GM21619 (cell line): ENCODE results near the gene PEPD.

Source experiments
- ATAC-seq: cut with Tn5 transposase; IDR thresholded peaks from one replicate; pipeline ENCODE4 v1.9.1; 2021; ENCODE audit not compliant: unreplicated experiment

Gene PEPD

DNA sequence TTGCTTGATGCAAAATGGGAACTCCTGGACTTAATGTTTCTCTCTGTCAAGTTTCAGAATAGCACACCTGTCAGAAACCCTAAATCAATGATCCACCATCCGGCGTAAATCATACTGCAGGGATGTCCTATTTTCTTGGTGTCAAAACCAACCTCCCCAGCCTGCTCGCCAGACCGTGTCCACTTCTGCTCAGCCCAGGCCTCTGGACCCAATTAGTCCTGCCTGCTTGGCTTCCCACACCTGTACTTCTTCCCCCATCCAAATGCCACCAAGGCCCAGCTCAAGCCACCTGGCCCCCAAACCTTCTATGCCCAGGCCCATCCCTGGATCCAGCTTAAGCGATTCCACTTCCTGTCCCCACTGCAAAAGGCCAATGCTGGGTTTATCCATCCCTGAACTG, 25.1 kb upstream of the PEPD start:
- ATAC-seq = no peak

DNA sequence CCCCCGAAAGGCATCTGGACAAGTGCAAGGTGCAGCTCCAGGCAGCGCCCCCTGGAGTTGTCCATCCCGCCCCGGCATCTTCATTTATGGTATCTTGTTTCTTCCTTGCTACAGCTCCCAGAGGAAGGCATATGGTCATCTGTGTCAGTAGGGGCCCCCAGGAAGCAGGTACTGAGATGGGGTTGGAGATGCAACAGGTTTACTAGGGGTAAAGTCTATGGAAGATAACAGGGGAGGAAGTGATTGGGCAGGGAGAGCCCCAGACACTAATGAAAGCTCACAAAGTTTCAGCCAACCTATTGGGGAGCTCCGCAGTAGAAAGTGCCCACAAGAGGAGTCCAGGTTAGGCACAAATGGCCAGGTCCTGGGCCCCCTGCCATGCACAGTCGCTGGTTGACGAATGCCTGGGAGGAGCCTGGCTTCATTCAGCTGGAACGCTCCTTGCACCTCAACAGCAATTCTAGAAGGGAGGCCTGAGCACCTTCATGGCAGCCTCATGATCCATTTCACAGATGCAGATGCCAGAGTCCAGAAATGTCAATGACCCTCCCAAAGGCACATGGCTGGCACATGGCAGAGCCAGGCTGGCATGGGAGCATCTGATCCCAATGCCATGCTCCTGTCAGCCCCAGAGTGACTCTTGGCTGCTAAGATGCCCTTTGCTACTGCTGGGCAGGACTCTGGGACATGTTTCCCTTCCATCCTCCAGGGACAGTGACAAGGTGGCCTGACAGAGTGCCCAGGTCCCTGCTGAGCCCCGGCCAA, 23.8 kb upstream of the PEPD start:
- ATAC-seq = no peak

DNA sequence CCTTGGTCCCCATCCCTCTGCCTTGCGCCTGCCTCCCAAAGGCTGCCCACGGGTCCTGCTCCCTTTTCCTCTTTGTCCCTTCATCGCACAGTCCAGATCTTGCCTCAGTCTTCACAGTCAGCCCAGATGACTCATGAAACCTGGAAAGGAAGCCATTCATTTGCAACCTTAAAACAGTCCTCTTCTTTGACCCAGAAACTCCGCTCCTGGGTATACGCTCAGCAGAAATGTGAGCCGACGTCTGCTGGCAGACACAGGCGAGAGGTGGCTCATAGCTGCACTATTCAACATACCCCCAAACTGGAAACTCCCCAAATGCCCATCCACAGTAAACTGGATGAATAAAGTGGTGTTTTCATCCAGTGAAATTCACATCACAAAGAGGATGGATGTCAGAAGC, 13.6 kb upstream of the PEPD start:
- ATAC-seq = no peak

DNA sequence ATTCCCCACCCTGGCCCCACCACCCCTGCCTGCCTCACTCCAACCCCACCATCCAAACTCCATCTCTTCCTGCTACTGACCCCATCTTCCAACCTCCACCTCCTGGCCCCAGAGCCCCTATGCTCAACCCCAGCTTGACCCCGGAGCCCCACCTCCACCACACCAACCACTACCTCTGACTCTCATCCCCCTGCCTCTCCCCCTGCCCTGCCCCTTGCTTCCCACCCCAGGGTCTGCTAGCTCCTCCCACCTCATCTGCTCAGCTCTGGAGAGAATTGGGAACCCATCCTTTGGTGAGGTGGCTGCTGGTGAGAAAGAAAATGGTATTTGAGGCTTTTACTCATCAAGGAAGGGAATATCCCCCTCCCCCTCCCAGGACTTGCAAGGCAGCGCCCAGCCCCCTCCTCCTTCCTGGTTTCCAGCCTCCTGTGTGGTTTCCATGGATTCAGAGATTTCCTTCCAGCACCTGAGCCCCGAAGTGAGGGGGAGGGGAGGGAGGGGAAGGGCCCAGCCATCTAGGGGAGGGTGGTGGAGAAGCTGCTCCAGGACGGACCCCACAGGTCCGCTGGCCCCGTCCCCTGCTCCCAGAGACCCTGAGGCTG, 11.4 kb upstream of the PEPD start:
- no peak for ATAC-seq

DNA sequence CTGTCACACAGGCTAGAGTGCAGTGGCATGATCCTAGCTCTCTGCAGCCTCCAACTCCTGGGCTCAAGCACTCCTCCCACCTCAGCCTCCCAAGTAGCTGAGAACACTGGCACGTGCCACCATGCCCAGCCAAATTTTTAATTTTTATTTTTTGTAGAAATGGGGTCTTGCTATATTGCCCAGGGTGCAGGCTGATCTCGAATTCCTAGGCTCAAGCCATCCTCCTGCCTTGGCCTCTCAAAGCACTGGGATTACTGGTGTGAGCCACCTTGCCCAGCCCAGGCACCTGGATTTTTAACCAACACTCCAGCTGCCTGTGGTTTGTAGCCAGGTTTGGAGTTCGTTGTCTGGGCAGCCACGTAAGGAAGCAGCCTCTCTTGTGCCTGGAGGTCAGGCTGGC, 9.3 kb upstream of the PEPD start:
- ATAC-seq = no peak

DNA sequence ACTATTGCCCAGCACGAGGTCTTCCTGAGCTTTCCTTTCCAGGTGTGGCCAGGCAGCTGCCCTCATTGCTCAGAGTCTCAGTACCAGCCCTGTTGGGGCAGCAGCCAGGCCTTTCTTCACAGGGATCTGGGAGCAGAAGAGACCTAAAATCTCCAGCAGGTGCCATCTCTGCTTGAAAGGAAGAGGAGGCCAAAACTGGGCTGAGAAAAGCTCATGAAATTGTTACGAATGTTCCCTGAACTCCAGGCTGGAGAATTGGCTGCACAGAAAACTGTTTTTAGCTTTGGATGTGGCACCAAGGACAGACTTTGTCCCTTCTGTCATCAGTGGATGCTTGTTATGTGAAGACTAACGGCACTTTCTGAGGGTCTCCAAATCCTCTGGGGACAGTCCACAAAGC, 8.7 kb upstream of the PEPD start:
- no peak for ATAC-seq

DNA sequence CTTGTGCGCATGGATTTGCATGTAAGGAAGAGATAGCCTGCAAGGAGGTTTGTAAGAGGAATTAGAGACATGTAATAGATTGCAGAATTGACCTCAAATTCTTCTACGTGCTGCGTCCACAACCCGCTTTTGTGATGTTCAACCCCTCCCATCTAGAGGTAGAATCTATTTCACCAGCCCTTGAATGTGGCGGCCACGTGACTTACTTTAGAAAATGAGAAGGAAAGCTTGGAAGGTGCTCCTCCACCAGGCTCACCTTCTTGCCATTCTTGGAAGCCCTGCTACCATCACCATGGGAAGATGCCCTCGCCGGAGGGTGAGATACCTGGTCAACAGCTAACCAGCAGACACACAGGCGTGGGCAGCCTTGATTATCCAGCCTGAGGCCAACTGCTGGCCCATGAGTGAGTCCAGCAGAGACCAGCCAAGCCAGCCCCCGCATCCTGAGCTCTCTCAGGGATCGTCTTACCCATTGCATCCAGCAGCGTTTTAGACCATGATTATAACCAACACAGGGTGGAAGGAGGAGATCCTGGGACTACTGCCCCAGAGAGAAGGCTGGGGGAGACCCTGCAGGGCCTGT, 7.6 kb upstream of the PEPD start:
- no peak for ATAC-seq

DNA sequence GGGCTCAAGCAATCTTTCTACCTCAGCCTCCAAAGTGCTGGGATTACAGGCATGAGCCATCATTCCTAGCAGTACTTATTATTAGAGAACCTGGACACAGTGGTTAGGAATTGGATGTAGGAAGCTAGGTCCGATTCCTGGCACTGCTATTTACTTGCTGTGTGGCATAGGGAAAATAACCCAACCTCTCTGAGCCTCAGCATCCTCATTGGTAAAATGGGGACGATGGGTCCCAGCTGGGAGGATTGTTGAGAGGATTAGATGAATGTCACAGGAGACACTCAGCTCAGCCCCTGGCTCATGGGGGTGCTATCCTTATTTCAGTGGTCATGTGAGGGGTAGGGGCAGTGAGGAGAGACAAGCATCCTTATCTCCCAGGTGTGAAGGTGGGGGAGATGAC, 6.8 kb upstream of the PEPD start:
- no peak for ATAC-seq

DNA sequence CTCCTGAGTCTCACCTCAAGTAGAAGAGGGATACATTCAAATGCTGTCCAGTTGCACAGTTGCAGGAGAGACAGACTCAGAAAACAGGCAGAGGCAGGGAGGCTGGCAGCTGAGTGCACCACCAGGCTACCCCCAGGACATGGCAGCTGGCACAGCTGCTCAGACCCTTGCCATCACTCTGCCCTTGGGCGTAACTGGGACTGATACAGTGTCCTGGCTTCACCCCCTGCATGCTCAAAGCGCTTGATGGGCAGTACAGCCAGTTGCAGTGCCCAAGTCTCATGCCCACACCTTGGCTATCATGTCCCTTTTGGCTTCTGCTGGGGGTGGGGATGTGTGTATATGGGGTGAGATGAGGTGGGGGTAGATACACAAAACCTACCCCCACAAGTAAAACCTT, 5.5 kb upstream of the PEPD start:
- no peak for ATAC-seq

DNA sequence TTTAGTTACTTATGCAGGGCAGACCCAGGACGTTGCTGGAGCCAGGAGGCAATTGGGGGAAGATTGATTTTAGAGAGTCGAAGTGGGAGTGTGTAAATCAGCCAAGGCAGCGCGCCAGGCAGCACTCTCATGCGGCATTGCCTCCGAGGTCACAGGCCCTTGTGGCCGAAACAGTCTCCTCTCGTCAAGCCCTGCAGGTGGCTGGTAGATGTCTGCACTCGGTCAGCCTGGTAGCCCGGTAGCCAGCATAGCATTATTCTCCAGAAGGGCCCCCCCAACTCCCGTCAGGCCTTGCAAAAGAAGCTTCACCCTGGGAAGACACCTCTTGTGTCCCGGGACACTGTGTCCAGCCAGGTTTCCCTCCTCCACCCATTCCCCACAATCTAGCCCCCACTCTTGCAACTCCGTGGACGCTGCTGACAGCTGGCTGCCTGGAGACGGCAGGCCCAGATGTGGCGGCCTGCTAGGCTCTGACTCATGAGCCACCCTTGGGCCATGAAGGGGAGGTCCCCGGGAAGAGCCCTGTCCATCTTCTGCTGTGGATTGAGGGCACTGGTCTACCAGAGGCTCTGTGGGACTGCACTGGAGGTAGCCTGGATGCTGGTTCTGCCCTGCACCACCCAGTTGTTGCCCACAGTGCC, 2.6 kb upstream of the PEPD start:
- no peak for ATAC-seq

DNA sequence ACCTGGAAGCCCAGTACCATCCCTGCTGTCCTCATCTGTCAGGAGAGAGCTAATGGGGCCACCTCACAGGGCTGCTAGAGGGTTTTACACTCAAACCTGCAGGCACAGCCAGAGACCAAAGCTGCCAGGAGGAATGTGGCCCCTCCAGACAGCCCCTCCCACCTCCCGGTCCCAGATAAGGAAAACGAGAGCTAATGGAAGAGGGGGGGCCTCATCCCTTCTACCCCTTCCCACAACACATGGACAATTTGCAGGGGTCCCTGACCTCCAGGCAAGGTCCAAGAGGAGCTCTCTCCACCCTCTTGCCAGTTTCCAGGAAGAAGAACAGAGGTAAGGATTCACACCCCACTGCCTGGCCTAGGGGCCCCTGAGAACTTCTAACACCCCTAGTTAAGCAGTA, 1.6 kb upstream of the PEPD start:
- ATAC-seq = no peak

DNA sequence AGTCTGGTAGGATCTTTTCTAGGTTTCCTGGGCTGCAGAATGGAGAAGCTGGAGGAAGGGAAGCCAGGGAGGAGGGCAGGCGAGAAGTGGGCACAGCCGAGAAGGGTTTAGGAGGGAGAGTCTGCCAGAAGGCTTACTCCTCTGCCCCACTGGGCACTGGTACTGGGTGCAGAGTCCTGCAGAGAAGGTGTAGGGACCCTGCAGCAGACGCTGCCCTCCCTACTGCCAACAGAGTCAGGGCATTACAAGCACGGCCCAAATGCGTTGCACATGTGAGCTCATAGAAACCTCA, 726 bp upstream of the PEPD start:
- no peak for ATAC-seq

DNA sequence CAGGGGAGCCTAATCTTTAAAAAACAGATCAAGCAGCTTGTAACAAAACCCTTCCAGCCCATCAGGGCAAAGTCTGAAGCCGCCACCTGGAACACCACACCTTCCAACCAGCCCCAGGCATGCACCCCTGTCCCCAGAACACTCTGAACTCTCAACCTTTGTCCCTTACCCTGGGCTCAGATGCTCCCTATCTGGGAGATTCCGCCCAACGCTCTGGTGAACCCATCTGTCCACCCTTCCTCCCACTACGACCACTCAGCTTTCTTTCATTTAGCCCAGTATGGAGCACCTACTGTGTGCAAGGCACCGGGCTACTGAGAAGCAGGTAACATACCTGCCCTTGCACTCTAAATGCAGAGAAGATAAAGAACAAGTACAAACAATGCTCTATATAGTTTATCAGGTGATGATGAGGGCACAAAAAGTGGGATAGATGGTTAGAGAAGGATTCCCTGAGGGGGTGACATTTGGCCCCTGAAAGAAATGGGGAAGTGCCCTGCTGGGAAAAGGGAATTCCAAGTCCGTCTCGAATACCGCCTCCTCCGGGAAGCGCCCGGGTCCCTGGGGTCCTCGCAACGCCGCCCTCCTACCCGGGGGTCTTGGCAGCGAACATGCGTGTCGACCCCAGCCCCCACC, 629 bp downstream of the PEPD start:
- ATAC-seq = no peak

DNA sequence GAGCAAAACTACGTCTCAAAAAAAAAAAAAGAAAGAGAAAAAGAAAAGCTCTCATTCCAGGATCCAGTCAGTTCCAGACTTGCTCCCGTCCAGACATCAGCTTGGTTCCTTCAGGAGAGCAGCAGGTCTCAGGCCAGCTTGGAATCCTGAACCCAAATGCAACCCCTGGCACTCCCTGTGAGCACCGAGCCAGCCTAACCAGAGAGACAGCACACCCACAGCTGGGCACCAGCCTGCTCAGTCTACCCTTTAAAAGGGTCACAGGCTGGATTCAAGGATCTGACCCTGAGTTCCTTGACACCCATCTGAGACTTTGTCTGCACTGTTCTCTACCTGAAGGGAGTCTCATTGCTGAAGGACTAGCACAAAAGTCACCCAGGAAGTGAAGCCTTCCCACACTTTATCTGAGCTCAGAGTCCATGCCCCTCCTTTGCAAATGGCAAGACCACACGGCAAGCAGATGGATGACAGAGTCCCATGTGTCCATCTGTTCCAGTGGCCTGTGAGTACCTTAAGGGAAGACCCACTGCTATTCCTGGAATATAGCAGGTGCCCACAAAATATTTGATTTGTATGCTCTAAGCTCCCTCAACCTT, 1.4 kb downstream of the PEPD start:
- no peak for ATAC-seq

DNA sequence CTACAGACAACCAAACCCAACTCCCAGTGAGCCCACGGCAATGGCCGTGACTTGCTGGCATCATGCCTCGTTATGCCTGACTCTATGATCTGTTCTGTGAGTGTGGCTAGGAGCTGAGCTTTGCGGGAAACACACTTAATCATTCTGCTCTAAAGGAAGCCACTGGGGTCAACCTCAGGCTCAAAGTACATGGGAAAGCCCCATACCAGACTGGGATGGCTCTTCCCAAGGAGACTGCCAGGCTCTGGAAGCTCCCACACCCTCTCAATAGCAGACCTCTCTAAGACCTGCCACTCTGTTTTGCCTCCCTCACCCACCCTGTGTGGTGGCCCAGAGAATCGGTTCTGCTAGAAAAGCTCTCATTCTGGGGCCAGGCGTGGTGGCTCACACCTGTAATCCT, 2.2 kb downstream of the PEPD start:
- no peak for ATAC-seq

DNA sequence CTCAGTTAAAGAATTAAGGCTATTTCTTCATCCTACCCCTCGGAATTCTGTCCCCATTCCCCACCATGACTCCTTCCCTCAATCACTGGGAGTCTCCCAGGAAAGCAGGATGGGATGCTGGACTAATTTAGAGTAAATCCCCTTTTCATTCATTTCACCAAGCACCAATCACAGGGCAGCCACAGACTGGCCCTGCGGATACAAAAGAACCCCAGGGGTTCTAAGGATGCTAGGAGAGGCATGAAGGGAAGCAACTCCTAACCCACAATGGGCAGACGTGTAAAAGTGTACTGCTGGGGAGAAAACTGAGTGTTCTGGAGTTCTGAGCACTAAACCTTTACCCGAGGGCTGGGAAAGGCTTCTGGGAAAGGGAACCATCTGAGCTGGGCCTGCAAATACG, 3.0 kb downstream of the PEPD start:
- ATAC-seq = no peak

DNA sequence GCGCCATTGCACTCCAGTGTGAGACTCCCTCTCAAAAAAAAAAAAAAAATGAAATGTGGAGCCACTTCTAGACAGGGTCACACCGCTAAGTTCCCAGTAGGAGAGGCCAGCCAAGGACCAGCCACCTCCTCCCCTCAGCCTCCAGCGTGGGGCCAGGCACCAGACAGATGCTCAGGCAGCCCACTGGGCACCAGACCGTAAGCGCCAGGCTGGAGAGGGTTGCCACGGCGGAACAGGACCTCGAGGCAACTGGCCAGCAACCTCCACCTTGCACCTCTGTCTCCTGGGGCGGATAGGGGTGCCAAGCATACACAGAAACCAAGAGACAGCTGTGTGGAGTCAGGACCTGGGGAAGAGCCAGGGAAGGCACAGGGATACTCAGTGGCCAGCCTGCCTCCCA, 3.7 kb downstream of the PEPD start:
- ATAC-seq = no peak

DNA sequence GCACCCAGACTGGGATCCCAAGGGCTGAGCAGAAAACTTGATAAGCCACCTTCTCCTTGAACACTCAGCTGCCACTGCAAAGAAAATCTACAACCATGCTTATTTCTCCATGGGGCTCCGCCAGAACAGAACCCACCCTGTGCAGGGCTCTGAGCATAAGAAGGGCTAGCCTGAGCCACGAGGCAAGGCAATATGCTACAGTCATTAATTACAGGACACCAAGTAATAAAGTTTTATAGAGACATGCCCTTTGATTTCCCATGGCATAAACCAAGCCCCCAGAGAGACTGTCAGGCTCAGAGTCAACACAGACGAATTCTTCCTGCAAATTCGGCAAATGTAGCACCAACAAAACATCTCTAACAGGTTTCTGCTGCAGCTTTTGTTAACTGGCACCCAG, 5.7 kb downstream of the PEPD start:
- ATAC-seq = no peak

DNA sequence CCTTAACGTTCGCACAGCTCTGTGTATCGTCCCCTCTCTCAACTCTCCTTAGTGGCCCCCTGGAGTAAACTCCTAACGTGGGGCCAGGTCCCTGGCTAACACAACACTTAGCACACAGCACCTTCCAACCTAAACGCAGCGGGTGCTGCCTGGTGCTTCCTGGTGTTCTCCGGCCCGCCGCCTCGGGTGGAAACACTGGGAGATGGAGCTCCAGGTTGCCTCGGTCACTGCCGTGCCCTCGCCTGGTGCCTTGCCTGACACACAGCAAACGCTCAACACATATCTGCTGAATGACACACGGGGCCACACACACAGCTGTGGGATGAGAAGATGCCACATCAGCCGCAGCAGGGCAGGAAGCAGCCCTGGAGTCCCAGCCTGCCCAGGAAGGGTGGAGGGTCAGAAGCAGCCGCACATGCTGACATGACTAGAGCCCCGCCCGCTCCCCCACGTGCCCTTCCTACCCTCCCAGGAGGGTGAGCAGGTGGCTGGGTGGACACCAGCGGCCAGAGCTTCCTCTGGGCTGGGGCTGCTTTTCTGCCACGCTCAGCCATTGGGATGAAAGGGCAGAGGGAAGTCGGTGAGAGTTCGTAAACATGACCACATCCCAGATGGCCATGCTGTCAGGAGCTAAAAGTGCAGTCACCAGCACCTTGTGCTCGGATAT, 6.6 kb downstream of the PEPD start:
- ATAC-seq = no peak

DNA sequence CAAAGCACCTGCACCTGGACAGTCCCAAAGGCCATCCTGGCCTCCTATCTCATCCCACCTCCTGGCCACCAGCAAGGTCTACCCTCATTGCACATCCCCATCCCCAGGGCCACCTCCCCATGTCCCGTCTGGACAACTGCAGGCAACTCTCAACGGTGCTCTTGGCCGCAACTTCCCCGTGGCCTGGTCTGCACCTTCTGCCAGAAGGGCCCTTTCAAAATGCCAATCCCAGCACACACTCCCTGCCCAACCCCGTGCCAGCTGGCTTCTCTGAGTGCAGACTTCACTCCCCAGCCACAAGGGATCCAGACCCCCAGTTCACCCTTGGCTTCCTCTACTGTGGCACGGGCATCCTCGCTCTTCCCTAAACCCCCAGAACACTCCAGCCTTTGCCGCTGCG, 8.2 kb downstream of the PEPD start:
- no peak for ATAC-seq

DNA sequence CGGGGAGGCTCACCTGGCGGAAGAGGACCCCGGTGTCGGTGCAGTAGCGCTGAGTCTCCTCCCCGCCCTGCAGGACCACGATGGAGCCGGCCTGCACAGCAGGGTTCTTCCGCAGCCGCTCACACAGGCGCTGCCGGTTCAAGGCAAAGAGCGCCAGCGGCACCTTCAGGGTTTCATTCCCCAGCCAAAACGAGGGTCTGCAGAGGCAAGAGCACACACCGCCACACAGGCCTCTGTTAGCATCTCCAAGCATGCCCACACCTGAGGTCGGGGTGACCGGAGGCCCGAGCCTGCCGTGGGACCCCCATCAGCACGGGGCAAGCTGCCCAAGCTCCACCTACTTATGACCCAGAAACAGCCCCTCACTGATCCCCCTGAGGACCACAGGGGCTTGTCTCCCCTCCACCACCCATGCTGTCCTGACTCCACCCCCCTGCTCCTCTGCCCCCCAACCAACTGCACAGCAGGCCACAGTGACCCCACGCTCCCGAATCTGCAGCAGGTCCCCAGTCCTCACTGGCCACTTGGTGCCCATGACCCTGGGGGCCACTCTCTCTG, 8.9 kb downstream of the PEPD start:
- no peak for ATAC-seq
